NCI-H524 treated with DMSO at 0.1 percent for 48 hours (cell line): ENCODE data around the gene IGFN1.
"Not testable (repeated sequence)": the region's sequence is repeated elsewhere in the genome, so short reads cannot be mapped to it uniquely, and the experiment has no call there.

ENCODE experiments used
- DNase-seq: peaks from one replicate; lab custom pipeline; 2025; lab: John Stamatoyannopoulos, UW

Gene IGFN1

DNA sequence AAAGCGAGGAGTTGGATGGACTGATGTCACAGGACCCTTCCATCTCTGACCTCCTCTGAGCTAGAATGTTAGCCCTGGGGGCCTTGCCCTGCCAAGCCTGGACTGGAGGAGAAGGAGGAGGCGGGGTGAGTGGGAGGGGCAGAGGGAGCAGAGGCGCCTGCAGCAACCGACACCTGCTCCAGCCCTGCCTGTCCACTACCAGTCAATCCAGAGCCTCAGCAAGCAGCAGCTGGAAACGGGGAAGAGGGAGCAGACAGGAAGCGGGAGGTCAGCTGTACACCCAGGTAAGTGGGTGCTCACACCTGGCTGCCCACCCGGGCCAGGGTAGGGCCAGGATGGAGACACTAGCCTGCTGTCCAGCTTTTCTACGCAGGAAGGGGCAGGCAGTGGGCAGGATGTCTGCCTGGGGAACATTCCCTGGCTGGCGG, at the start of gene IGFN1:
TSS of gene IGFN1 (plus strand) at position 201 of the 428 bp plus-strand sequence. CDS start 2,470 bp downstream, outside the sequence.
- DNase-seq: no peak

GRCh38 chr1:201140941-201141260, 49.7 kb upstream of the IGFN1 start:
- no peak for DNase-seq

DNA sequence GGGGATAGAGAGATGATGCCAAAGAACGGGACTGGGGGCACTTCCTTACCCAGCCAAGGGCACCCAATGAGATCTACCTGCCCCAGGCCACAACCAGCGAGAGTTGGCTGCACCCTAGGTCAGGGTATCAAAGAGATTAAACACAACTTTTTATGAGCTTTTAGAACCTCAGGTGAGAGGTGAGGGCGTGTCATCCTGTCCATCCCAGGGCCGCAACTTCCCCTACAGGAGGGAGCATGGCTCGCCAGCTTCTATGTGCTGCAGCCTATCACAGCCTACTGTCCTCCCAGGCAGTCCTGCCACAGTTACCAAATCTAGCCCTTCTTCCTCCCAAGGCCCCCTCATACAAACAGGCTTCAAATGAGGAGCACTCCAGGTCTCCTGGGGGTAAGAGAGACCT, 49.2 kb upstream of the IGFN1 start:
- no peak for DNase-seq

DNA sequence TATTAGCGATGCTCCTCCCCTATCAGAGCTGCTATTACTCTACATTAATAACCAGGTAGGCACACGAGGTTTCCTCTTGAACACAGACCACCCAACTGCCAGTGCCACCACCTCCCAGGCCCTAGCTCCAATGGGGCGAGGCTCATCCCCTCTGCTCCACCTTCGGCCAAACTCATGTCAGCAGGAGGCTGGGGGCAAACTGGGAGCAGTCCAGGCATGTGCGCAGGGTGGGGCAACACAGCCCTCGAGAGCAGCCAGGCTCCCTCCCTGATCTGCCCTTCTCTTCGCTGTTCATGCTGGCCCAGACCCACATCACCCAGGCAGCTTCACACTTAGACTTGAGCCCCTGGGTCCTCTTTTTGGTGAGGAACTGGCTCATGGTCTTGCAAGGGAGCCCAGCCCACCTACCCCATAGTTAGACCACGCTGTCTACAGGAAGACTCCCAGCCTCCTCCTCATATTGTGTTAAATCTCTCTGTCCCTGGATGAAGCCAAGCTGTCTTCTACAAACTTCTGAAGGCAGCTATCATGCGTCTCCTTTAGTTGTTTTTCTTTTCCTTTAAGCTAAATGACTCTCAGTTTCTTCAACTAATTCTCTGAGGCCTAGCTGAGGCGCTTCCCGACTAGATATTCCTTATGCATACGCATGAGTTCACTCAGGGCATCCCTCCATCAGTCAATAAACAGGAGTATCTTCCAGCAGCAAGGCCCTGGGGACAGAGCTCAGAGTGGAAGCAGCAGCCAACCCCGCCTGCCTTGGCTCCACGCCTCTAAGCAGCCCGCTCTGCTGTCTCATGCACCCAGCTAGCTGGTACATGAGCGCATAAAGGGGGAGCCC, 48.4 kb upstream of the IGFN1 start:
- DNase-seq: no peak

- DNase-seq: no peak
These were observed 47.5 kb upstream of the IGFN1 start for GRCh38 chr1:201142849-201143725.

DNA sequence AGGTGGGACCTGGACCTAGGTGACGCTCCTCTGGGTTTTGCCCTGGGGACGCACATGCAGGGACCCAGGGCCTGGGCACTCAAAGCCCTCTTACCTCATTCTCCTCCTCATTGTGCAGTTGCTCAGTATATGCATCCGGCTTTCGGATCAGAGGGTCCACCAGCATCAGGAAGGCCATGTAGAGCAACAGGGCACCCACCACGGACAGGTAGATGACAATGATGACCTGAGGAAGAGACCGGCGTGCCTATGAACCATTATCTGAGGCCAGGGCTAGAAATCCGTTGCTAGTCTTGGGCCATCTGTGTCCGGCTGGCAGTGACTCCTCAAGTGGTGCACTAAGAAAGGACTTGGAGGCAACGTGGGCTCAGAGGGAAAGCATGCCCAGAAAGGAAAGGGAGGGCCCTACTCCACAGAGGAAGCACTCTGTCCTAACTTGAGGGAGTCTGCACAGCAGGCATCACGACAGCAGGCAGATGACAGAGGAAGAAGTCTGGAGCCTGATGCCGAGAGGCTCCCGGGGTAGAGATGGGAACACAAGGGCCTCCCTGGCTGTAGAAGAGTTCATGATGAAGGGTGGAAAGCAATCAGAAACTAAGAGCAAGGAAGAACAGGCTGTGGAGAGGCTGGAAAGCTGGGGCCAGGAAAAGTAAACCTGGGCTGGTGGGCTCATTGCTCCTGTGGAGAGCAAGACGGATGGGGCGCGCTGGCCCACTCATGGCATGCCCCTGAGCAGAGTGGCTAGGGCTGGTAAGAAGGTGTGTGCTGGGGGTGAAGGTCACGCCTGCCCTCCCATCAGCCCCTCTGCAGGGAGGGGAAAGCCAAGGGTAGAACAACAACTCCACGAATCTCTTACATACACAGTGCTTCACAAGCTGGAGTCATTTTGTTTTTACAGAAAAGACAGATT, 46.6 kb upstream of the IGFN1 start:
- no peak for DNase-seq

GRCh38 chr1:201144701-201145100, 45.9 kb upstream of the IGFN1 start:
- DNase-seq: no peak

- DNase-seq: peak; percentile 16
These were observed 45.5 kb upstream of the IGFN1 start for GRCh38 chr1:201145132-201145531.

DNA sequence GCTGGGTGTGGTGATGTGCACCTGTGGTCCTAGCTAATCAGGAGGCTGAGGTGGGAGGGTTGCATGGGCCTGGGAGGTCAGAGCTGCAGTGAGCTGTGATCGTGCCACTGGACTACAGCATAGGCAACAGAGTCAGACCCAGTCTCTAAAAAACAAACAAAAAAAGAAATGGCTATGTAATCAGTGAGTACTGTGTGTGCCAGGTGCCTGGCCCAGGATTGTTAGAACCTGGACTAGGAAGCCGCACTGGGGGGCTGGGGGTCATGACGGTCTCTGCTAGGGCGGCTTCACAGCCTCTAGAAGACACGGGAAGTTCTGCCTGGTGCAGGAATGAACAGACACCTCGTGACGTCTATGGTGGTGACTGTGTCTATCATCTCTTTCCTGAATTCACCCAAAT, 44.8 kb upstream of the IGFN1 start:
- DNase-seq: no peak

- no peak for DNase-seq
These were observed 43.8 kb upstream of the IGFN1 start for GRCh38 chr1:201146626-201147390.

- DNase-seq: no peak
These were observed 43.1 kb upstream of the IGFN1 start for GRCh38 chr1:201147396-201148015.

- no peak for DNase-seq
These were observed 41.2 kb upstream of the IGFN1 start for GRCh38 chr1:201149400-201149799.

GRCh38 chr1:201153474-201154388, 36.9 kb upstream of the IGFN1 start:
- no peak for DNase-seq

DNA sequence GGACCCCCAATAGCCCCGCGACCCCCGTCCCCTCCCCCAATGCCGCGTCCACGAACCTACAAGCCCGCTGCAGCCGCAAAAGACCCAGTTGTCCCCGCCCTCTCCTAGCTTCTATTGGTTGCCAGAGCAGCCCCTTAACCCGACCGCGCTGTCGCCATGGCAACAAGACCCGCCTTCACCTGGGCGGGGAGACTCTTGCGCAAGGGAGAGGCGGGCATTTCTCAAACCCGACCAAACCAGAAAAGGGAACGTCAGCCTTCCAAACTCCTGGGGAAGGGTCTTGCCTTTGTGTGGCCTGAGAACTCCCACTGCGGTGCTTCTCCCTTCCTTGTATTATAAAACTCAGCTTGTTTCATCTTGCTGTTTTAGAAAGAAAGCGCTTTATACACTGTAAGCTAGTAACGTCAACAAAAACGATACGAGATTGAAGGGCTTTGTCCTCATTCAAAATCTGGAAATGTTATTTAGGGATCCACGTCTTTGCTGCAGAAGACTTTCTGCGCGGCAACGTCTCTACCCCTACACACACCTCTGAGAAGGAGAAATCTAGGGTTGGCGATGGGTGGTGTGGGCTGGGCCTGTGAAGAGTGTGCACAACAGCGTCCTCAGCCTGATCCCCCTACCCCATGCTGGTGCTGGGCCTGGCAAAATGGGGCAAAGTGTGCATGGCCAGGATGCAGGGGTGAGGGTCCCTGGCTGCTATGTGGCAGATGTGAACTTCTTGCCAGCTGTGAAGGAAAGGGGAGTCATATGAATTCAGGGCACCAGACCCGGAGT, 36.0 kb upstream of the IGFN1 start, which contains the start of gene TMEM9:
TSS of gene TMEM9 (minus strand) at position 86 of the 777 bp plus-strand sequence. CDS start 551 bp downstream, outside the sequence.
- DNase-seq: peak; percentile 52

DNA sequence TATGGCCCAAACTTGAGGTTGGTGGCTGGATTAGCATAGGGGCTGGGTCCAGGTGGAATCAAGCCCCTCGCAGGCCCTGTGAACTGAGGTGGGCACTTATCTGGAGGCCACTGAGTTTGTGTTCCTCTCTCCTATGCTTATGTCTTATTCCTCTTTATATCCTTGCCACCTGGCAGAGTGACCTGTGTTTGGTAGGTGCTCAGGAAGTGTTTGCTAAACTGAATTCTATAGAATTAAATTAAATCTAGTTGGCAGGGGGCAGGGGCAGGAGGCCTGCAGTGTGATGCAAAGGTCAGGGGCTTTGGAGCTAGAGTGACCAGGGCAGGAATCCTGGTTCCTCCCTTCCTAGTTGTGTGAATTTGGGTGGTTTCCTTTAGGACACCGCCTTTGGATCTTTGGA, 35.3 kb upstream of the IGFN1 start:
- no peak for DNase-seq

DNA sequence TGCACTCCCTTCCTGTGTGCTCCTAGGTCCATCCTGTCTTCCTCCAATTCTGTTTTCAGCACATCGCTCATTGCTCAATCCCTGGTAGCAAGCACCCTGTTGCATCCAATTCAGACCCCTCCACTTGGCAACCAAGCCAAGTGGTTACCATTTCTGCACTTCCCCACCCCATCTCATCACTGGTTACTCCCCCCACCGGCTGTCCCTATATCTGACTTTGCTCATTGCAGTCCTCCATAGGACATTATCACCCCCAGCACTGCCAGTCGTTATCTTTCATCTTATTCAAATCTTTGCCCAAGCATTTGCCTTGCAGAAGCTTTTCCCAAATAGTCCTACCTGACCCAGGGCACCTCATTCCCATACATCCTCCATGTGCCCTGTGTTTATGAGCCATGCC, 34.3 kb upstream of the IGFN1 start:
- no peak for DNase-seq

- DNase-seq: no peak
These were observed 33.8 kb upstream of the IGFN1 start for GRCh38 chr1:201156819-201157218.

GRCh38 chr1:201157949-201158348, 32.7 kb upstream of the IGFN1 start:
- no peak for DNase-seq

DNA sequence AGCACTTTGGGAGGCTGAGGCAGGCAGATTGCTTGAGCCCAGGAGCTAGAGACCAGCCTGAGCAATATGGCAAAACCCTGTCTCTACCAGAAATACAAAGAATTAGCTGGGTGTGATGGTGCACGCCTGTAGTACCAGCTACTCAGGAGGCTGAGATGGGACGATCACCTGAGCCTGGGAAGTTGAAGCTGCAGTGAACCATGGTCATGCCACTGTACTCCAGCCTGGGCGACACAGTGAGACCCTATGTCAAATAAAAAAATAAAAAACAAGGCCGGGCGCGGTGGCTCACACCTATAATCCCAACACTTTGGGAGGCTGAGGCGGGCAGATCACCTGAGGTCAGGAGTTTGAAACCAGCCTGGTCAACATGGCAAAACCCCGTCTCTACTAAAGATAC, 27.6 kb upstream of the IGFN1 start:
- not testable (repeated sequence) for DNase-seq
